Calu3 (cell line): ENCODE results near the gene DPF3. TPM values are rescaled to one million over a fixed set of nuclear protein-coding genes. Genes with fewer than 3 reads are reported as not detected.
A peak's percentile ranks its signal among the peaks of the same experiment; 100 is the strongest.

Experiments
- BruUV-seq: library from RNA; stranded (reverse); fragments of 400-500 nt; replicated peaks from 2 replicates; lab custom pipeline; 2021; lab: Mats Ljungman, UMichigan
- CTCF ChIA-PET: fragments of 300-600 bp; sonication (Branson Sonifier 250); formaldehyde crosslinking; loops from one replicate; lab custom pipeline; 2022; ENCODE audit warnings: antibody characterized with exemption; lab: Charles Lee
- DNase-seq: peaks from one replicate; pipeline ENCODE4 v3.0.0; 2022
- H3K27ac Mint-ChIP-seq: one replicate; pipeline ENCODE4 v1.8.0; 2022; ENCODE audit warnings: mixed read lengths; ENCODE audit not compliant: unreplicated experiment
- H3K27me3 Mint-ChIP-seq: one replicate; pipeline ENCODE4 v1.8.0; 2022; ENCODE audit warnings: mixed read lengths; ENCODE audit not compliant: unreplicated experiment
- H3K36me3 Mint-ChIP-seq: one replicate; pipeline ENCODE4 v1.8.0; 2022; ENCODE audit warnings: mild to moderate bottlenecking, moderate library complexity, mixed read lengths; ENCODE audit not compliant: insufficient read depth, unreplicated experiment
- H3K4me1 Mint-ChIP-seq: one replicate; pipeline ENCODE4 v1.8.0; 2022; ENCODE audit warnings: mild to moderate bottlenecking, low read depth, mixed read lengths; ENCODE audit not compliant: unreplicated experiment
- H3K4me3 Mint-ChIP-seq: one replicate; pipeline ENCODE4 v1.8.0; 2022; ENCODE audit warnings: mild to moderate bottlenecking, low read depth, moderate library complexity, mixed read lengths; ENCODE audit not compliant: unreplicated experiment
- H3K9me3 Mint-ChIP-seq: one replicate; pipeline ENCODE4 v1.8.0; 2022; ENCODE audit warnings: low read depth, mixed read lengths; ENCODE audit not compliant: unreplicated experiment
- CTCF ChIP-seq: fragments of 200-600 bp; IDR thresholded peaks from one replicate; pipeline ENCODE4 v1.8.0; 2022; ENCODE audit warnings: antibody characterized with exemption; ENCODE audit not compliant: unreplicated experiment
- intact Hi-C: fragments of 100-400 bp; cut with micrococcal nuclease; formaldehyde crosslinking; loops from one replicate; pipeline ENCODE4 v1.10.0; 2022; ENCODE audit not compliant: unreplicated experiment
- total RNA-seq: library from RNA; stranded (reverse); gene quantifications from 2 replicates; pipeline ENCODE4 v1.2.3, GENCODE V29; 2022

Gene DPF3
- total RNA-seq, 1 experiment from 2014 or later: 9.6 TPM

- no peak for TF ChIP-seq CTCF
- no peaks in the 10 kb centered on the region for H3K9me3 Mint-ChIP-seq
- H3K4me3 Mint-ChIP-seq: peak overlapping the region; percentile 84
- intact Hi-C loops: no loop called here
- peaks cover 16% of the 10 kb centered on the region for H3K4me1 Mint-ChIP-seq
- CTCF ChIA-PET: interaction anchor here (0.6 to 1.2 kb wide), 3 partner anchors 144 to 412 kb away, joined by 3 to 5 read pairs (median 3); no protein-coding TSS in a partner anchor
- no peak for DNase-seq
- H3K27me3 Mint-ChIP-seq: no peaks in the 10 kb centered on the region
- H3K36me3 Mint-ChIP-seq: peaks cover 19% of the 10 kb centered on the region
- H3K27ac Mint-ChIP-seq: peak overlapping the region; percentile 69
- BruUV-seq: no TSS peak
Observed at GRCh38 chr14:72925815-72926291, 32.0 kb upstream of the DPF3 start.

- no peak for TF ChIP-seq CTCF
- intact Hi-C loops: no loop called here
- Mint-ChIP-seq H3K27ac (peak overlapping the region; percentile 38), H3K9me3 (no peaks in the 10 kb centered on the region), H3K36me3 (peaks cover 19% of the 10 kb centered on the region), H3K27me3 (peaks cover 4% of the 10 kb centered on the region), H3K4me3 (peak overlapping the region; percentile 84), H3K4me1 (peaks cover 16% of the 10 kb centered on the region)
- no TSS peak for BruUV-seq
- DNase-seq: no peak
- CTCF ChIA-PET: no interaction called here
Observed at GRCh38 chr14:72925171-72925759, 31.4 kb upstream of the DPF3 start.

- Mint-ChIP-seq H3K4me3 (no peak overlapping the region), H3K27me3 (peaks cover 13% of the 10 kb centered on the region), H3K36me3 (peaks cover 19% of the 10 kb centered on the region), H3K4me1 (peaks cover 16% of the 10 kb centered on the region), H3K9me3 (no peaks in the 10 kb centered on the region), H3K27ac (no peak overlapping the region)
- BruUV-seq: no TSS peak
- intact Hi-C loops: no loop called here
- TF ChIP-seq CTCF: no peak
- CTCF ChIA-PET: no interaction called here
- peak; percentile 54 for DNase-seq
Observed at GRCh38 chr14:72924337-72924736, 30.4 kb upstream of the DPF3 start.

DNA sequence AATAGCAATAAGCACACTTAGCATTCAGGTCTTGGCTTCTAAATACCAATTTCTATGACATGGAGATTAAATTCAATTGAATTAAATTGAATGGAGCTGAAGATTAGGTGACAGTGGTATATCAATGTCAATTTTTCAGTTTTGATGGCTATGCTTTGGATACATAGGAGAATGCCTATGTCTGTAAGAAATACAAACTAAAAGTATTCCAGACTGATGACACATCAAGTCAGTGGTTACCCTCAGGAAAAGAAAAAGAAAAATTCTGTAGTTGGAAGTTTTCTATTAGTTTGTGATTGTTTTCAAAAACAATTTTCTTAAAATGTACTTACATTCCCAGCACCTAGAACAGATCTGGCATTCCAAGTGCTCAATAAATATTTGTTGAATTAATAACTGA is 27.5 kb upstream of the DPF3 start:
- no peaks in the 10 kb centered on the region for H3K9me3 Mint-ChIP-seq
- no TSS peak for BruUV-seq
- CTCF ChIA-PET: no interaction called here
- peaks cover 16% of the 10 kb centered on the region for H3K4me1 Mint-ChIP-seq
- H3K4me3 Mint-ChIP-seq: no peak overlapping the region
- no peak for TF ChIP-seq CTCF
- H3K36me3 Mint-ChIP-seq: peaks cover 8% of the 10 kb centered on the region
- H3K27me3 Mint-ChIP-seq: peaks cover 28% of the 10 kb centered on the region
- intact Hi-C loops: no loop called here
- H3K27ac Mint-ChIP-seq: no peak overlapping the region
- no peak for DNase-seq
